ENCODE data around the gene NIM1K. TPM values are rescaled to one million over a fixed set of nuclear protein-coding genes. Genes with fewer than 3 reads are reported as not detected.

NIM1K gene
- total and polyA plus RNA-seq, 2 of the 4 experiments (the other 2 are of a cell fraction) = 0.54 to 0.68 TPM

DNA sequence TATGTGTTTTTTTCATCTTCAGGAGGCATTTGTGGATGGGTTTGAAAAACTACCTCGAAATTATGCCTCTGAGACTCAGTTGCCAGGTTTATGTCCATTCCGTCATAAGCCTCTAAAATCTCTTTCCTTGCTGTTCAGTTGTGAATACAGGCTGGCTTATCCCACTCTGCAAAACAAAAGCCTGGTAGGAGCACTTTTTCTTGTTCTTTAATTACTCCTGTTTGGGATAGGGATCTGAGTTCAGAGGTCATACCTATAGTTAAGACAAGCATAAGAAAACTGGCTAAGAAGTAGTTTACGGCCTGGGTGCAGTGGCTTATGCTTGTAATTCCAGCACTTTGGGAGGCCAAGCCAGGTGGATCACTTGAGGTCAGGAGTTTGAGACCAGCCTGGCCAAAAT lies 47.0 kb upstream of the NIM1K start:
- dilution Hi-C loops (cut with HindIII; ENCODE audit: low sequenced_read_pairs, unreplicated experiment) = no loop called here
- ATAC-seq (ENCODE audit: low read depth) (no peak), DNase-seq (no peak)
- Histone ChIP-seq H3K56ac (ENCODE audit: extremely low read depth, insufficient read depth, low read length) (no peak overlapping the region), H3K9ac (ENCODE audit: low read depth, low read length) (no peak overlapping the region), H3K4me2 (ENCODE audit: low read depth, low read length) (no peak overlapping the region), H3K14ac (replicated peaks; ENCODE audit: low read depth, low read length) (no peak overlapping the region), H2BK5ac (ENCODE audit: low read depth, low read length, poor library complexity, severe bottlenecking) (no peak overlapping the region), H3K79me1 (ENCODE audit: low read depth in 1 of 2, low read length in 2 of 2) (peaks cover 26 to 32% of the 10 kb centered on the region in 2 experiments), H3K4me1 (ENCODE audit: control insufficient read depth, insufficient read depth, low read length) (no peaks in the 10 kb centered on the region), H2BK15ac (ENCODE audit: low read depth, low read length) (no peak overlapping the region), H3K27me3 (ENCODE audit: control insufficient read depth, insufficient read depth, low read length) (no peaks in the 10 kb centered on the region), H3K9me3 (ENCODE audit: control insufficient read depth, insufficient read depth, low read length) (no peaks in the 10 kb centered on the region), H4K8ac (ENCODE audit: low read depth in 2 of 2, low read length in 2 of 2) (no peak overlapping the region), H3K4ac (ENCODE audit: low read depth, low read length) (no peak overlapping the region), H2BK20ac (ENCODE audit: low read depth, low read length) (no peak overlapping the region), H3K27ac (ENCODE audit: insufficient read depth, low read length) (no peak overlapping the region), H2AK5ac (ENCODE audit: low read depth, low read length) (no peak overlapping the region), H3K4me3 (ENCODE audit: insufficient read depth, low read depth, low read length) (no peak overlapping the region), H3K18ac (ENCODE audit: low read depth, low read length) (no peak overlapping the region), H2BK120ac (ENCODE audit: low read depth, low read length) (no peak overlapping the region), H3K36me3 (ENCODE audit: control insufficient read depth, insufficient read depth, low read length) (peaks cover 13% of the 10 kb centered on the region), H2AFZ (replicated peaks; ENCODE audit: low read length, poor library complexity) (no peak overlapping the region), H2AK9ac (replicated peaks; ENCODE audit: low read depth, low read length, poor library complexity) (no peak overlapping the region), H4K20me1 (ENCODE audit: insufficient read depth, low read length) (peaks cover 4% of the 10 kb centered on the region), H4K5ac (ENCODE audit: low read depth, low read length) (no peak overlapping the region), H4K91ac (ENCODE audit: insufficient read depth, low read depth, low read length) (no peak overlapping the region), H3K9me1 (ENCODE audit: insufficient read depth, low read length) (no peaks in the 10 kb centered on the region), H3K23ac (ENCODE audit: low read depth, low read length) (no peak overlapping the region)
- in situ Hi-C loops (cut with MboI; ENCODE audit: low sequenced_read_pairs) = no loop called here
- no TSS peak for BruUV-seq (replicated peaks)
- CTCF ChIA-PET = no interaction called here
- WGBS, 2 experiments (ENCODE audit: extremely low coverage in 2 of 2, insufficient read length in 1 of 2) = no CpG with 5 or more reads among the region's 3 CpGs
- no peak for TF ChIP-seq MAZ (IDR thresholded peaks at IDR 0.05; ENCODE audit: borderline replicate concordance, low read depth, low read length)
- TF ChIP-seq, protein P1, sequence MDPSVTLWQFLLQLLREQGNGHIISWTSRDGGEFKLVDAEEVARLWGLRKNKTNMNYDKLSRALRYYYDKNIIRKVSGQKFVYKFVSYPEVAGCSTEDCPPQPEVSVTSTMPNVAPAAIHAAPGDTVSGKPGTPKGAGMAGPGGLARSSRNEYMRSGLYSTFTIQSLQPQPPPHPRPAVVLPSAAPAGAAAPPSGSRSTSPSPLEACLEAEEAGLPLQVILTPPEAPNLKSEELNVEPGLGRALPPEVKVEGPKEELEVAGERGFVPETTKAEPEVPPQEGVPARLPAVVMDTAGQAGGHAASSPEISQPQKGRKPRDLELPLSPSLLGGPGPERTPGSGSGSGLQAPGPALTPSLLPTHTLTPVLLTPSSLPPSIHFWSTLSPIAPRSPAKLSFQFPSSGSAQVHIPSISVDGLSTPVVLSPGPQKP (IDR thresholded peaks at IDR 0.05; ENCODE audit: borderline replicate concordance, low read depth, low read length) = no peak
- no peak for TF ChIP-seq RAD21 (IDR thresholded peaks at IDR 0.05; ENCODE audit: low read length)
- no peak for TF ChIP-seq CHD1 (IDR thresholded peaks at IDR 0.05; ENCODE audit: low read depth, low read length)
- no peak for TF ChIP-seq SMC3 (IDR thresholded peaks at IDR 0.05; ENCODE audit: low read depth, low read length)
- no peak for TF ChIP-seq NFE2L2 (IDR thresholded peaks at IDR 0.05; ENCODE audit: low read depth, low read length)
- no peak for TF ChIP-seq USF2 (IDR thresholded peaks at IDR 0.05; ENCODE audit: low read depth, low read length)
- no peak for TF ChIP-seq CTCF (conservative IDR thresholded peaks at IDR 0.05; ENCODE audit: low read depth, low read length)
- POLR2A ChIA-PET (ENCODE audit: unreplicated experiment) = no interaction called here
- intact Hi-C loops (cut with micrococcal nuclease) = no loop called here

Measured in IMR-90 (cell line).